Measurements from ENCODE around the gene ZNF683. TPM values are rescaled to one million over a fixed set of nuclear protein-coding genes. Genes with fewer than 3 reads are reported as not detected.

ZNF683 gene
- total and polyA plus RNA-seq, 10 of the 15 experiments (the other 5 are each of a cell fraction or from before 2014, with no cell fraction given): not detected

GRCh38 chr1:26368486-26368885, 4.1 kb downstream of the ZNF683 start:
- H3K36me3 ChIP-seq (ENCODE audit: control insufficient read depth in 2 of 2, insufficient read depth in 2 of 2, low read length in 1 of 2): no peaks in the 10 kb centered on the region
- in situ Hi-C loops (cut with MboI) (no loop called here), intact Hi-C loops (cut with micrococcal nuclease; ENCODE audit: unreplicated experiment) (loop anchor here (10.0 kb wide), 1 partner anchor 46 kb away; the partner anchor contains the start of gene LIN28A)
- ChIA-PET POLR2A (no interaction called here), SMC1A (ENCODE audit: uncharacterized antibody, unreplicated experiment) (no interaction called here), CTCF (interaction anchor here (0.7 kb wide), 1 partner anchor 94 kb away, joined by 3 read pairs; no protein-coding TSS in a partner anchor), RAD21 (ENCODE audit: unreplicated experiment) (no interaction called here)
- WGBS (ENCODE audit: insufficient coverage, insufficient replicate concordance, low lambda C conversion rate, missing lambda C conversion rate): 76% methylated on average over 3 of the region's 3 CpGs
- no peak overlapping the region for H3K27ac ChIP-seq (ENCODE audit: control insufficient read depth, insufficient read depth)
- H3K79me2 ChIP-seq (ENCODE audit: control insufficient read depth, insufficient read depth, low read length): no peaks in the 10 kb centered on the region
- H3K9me3 ChIP-seq (replicated peaks; ENCODE audit: control insufficient read depth, insufficient read depth, low read length): no peaks in the 10 kb centered on the region; the same call in 2 of the 3 replicates
- no peak overlapping the region for H3K4me2 ChIP-seq (ENCODE audit: control insufficient read depth, insufficient read depth)
- H3K4me3 ChIP-seq: no peak overlapping the region
- no peak for ATAC-seq
- H3K4me1 ChIP-seq (ENCODE audit: control insufficient read depth, insufficient read depth, low read length): no peaks in the 10 kb centered on the region; the same call in 1 of the 2 replicates
- H2AFZ ChIP-seq (ENCODE audit: control insufficient read depth, low read depth, low read length): no peak overlapping the region
- no peaks in the 10 kb centered on the region for H4K20me1 ChIP-seq (ENCODE audit: control insufficient read depth, insufficient read depth)
- no peaks in the 10 kb centered on the region; a peak in 1 of 4 replicates for H3K27me3 ChIP-seq (replicated peaks in 1 of 2; ENCODE audit: control insufficient read depth in 2 of 2, insufficient read depth in 2 of 2, low read length in 1 of 2)
- no peak for DNase-seq (ENCODE audit: low read depth, low spot score)
- no TSS peak for BruUV-seq (replicated peaks)
- no peak overlapping the region for H3K9ac ChIP-seq (ENCODE audit: control insufficient read depth, insufficient read depth, low read length)
- TF ChIP-seq MYB (IDR thresholded peaks at IDR 0.05; ENCODE audit: borderline replicate concordance, low read depth, low read length) (no peak), SIN3A (IDR thresholded peaks at IDR 0.05; ENCODE audit: low read depth, low read length) (no peak), SIX5 (IDR thresholded peaks at IDR 0.05; ENCODE audit: low read depth, low read length, severe bottlenecking) (no peak), IRF4 (IDR thresholded peaks at IDR 0.05; ENCODE audit: low read depth, low read length) (no peak), EP300 (IDR thresholded peaks at IDR 0.05; ENCODE audit: borderline replicate concordance in 1 of 2, control insufficient read depth in 1 of 2, low read depth in 2 of 2, low read length in 2 of 2) (no peak), ZNF274 (IDR thresholded peaks at IDR 0.05; ENCODE audit: insufficient read depth, insufficient read length) (no peak), EZH2 (IDR thresholded peaks at IDR 0.05; ENCODE audit: borderline replicate concordance, control insufficient read depth, low read depth, low read length) (no peak), MEF2B (IDR thresholded peaks at IDR 0.05; ENCODE audit: partially characterized antibody, poor library complexity, severe bottlenecking) (no peak), RAD21 (IDR thresholded peaks at IDR 0.05; ENCODE audit: insufficient read depth, low read depth, low read length) (no peak), SRF (IDR thresholded peaks at IDR 0.05; ENCODE audit: low read depth in 2 of 2, low read length in 2 of 2) (no peak)
- TF ChIP-seq, protein P1, sequence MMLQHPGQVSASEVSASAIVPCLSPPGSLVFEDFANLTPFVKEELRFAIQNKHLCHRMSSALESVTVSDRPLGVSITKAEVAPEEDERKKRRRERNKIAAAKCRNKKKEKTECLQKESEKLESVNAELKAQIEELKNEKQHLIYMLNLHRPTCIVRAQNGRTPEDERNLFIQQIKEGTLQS (IDR thresholded peaks at IDR 0.05; ENCODE audit: borderline replicate concordance, extremely low read depth, low read depth, low read length): no peak
- FAIRE-seq: no peak
